HG02763 (cell line): ENCODE measurements around the gene PTPRN2.

Source experiments
- ATAC-seq: cut with Tn5 transposase; IDR thresholded peaks from one replicate; pipeline ENCODE4 v1.9.1; 2021; ENCODE audit warnings: mild to moderate bottlenecking, moderate library complexity; ENCODE audit not compliant: unreplicated experiment

The PTPRN2 gene

GRCh38 chr7:158068853-158069252, 518.8 kb downstream of the PTPRN2 start:
- no peak for ATAC-seq

- no peak for ATAC-seq
These were observed 519.6 kb downstream of the PTPRN2 start for GRCh38 chr7:158067931-158068482.

GRCh38 chr7:158067219-158067930, 520.2 kb downstream of the PTPRN2 start:
- no peak for ATAC-seq

GRCh38 chr7:158066085-158066484, 521.5 kb downstream of the PTPRN2 start:
- no peak for ATAC-seq

- no peak for ATAC-seq
These were observed 522.3 kb downstream of the PTPRN2 start for GRCh38 chr7:158065340-158065739.

GRCh38 chr7:158064631-158065030, 523.0 kb downstream of the PTPRN2 start:
- ATAC-seq, result no peak

- ATAC-seq, result no peak
These were observed 523.6 kb downstream of the PTPRN2 start for GRCh38 chr7:158063850-158064610.

- no peak for ATAC-seq
These were observed 525.0 kb downstream of the PTPRN2 start for GRCh38 chr7:158062661-158063060.

GRCh38 chr7:158061884-158062656, 525.6 kb downstream of the PTPRN2 start:
- ATAC-seq, result no peak

- ATAC-seq, result no peak
These were observed 526.5 kb downstream of the PTPRN2 start for GRCh38 chr7:158061026-158061630.

- ATAC-seq, result no peak
These were observed 527.4 kb downstream of the PTPRN2 start for GRCh38 chr7:158060216-158060615.

GRCh38 chr7:158057446-158057845, 530.2 kb downstream of the PTPRN2 start:
- no peak for ATAC-seq

- no peak for ATAC-seq
These were observed 530.9 kb downstream of the PTPRN2 start for GRCh38 chr7:158056761-158057160.

- no peak for ATAC-seq
These were observed 531.7 kb downstream of the PTPRN2 start for GRCh38 chr7:158055726-158056510.

GRCh38 chr7:158054611-158055010, 533.0 kb downstream of the PTPRN2 start:
- ATAC-seq, result no peak

- no peak for ATAC-seq
These were observed 533.5 kb downstream of the PTPRN2 start for GRCh38 chr7:158054081-158054480.

- no peak for ATAC-seq
These were observed 534.3 kb downstream of the PTPRN2 start for GRCh38 chr7:158053183-158053915.

GRCh38 chr7:158052381-158053060, 535.1 kb downstream of the PTPRN2 start:
- ATAC-seq, result no peak

- ATAC-seq, result no peak
These were observed 535.8 kb downstream of the PTPRN2 start for GRCh38 chr7:158051776-158052175.
